Type B pancreatic cell (in vitro differentiated cells): ENCODE measurements around the gene PPM1F. TPM values are rescaled to one million over a fixed set of nuclear protein-coding genes. Genes with fewer than 3 reads are reported as not detected.

ENCODE experiments used
- DNase-seq: peaks from one replicate; pipeline ENCODE4 v3.0.0; 2021; ENCODE audit warnings: mixed read lengths; ENCODE audit not compliant: unreplicated experiment; ENCODE audit errors: extremely low spot score
- H3K27ac Mint-ChIP-seq: 2 replicates; pipeline ENCODE4 v1.8.0; 2021; ENCODE audit warnings: mild to moderate bottlenecking, mixed read lengths
- H3K27me3 Mint-ChIP-seq: 2 replicates; pipeline ENCODE4 v1.8.0; 2021; ENCODE audit warnings: mixed read lengths
- H3K36me3 Mint-ChIP-seq: 2 replicates; pipeline ENCODE4 v1.8.0; 2021; ENCODE audit warnings: mixed read lengths
- H3K4me1 Mint-ChIP-seq: one replicate; pipeline ENCODE4 v1.8.0; 2021; ENCODE audit warnings: mixed read lengths; ENCODE audit not compliant: unreplicated experiment
- H3K4me3 Mint-ChIP-seq: 2 replicates; pipeline ENCODE4 v1.8.0; 2021; ENCODE audit warnings: mild to moderate bottlenecking, mixed read lengths
- H3K9me3 Mint-ChIP-seq: 2 replicates; pipeline ENCODE4 v1.8.0; 2021; ENCODE audit warnings: mixed read lengths
- total RNA-seq: library from RNA; stranded (reverse); gene quantifications from 2 replicates; pipeline ENCODE4 v1.2.1, GENCODE V29; 2021; ENCODE audit warnings: low replicate concordance
- TF ChIP-seq, protein P1 (sequence below): fragments of 200-600 bp; sonication (generic); conservative IDR thresholded peaks from 2 replicates; pipeline ENCODE4 v1.5.0; 2021; ENCODE audit warnings: antibody characterized with exemption, mild to moderate bottlenecking

Gene PPM1F
- total RNA-seq, 1 donor from 2014 or later = 25.1 TPM

DNA sequence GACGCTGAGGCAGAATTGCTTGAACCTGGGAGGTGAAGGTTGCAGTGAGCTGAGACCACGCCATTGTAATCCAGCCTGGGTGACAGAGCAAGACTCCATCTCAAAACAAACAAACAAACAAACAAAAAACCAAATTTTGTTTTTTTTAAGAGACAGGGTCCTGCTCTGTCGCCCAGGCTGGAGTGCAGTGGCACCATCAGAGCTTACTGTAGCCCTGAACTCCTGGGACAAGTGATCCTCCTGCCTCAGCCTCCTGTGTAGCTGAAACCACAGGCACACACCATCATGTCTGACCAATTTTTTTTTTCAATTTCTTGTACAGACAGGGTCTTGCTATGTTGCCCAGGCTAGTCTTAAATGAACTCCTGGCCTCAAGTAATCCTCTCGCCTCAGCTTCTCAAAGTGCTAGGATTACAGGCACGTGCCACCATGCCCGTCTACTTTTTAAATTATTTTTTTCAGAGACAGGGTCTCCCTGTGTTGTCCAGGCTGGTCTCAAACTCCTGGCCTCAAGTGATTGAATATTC is 13.2 kb upstream of the PPM1F start:
- Mint-ChIP-seq H3K4me1 (no peaks in the 10 kb centered on the region), H3K27ac (no peak overlapping the region), H3K9me3 (no peaks in the 10 kb centered on the region), H3K36me3 (peaks cover 7% of the 10 kb centered on the region), H3K4me3 (no peak overlapping the region), H3K27me3 (no peaks in the 10 kb centered on the region)
- no peak for DNase-seq
- TF ChIP-seq, protein P1, sequence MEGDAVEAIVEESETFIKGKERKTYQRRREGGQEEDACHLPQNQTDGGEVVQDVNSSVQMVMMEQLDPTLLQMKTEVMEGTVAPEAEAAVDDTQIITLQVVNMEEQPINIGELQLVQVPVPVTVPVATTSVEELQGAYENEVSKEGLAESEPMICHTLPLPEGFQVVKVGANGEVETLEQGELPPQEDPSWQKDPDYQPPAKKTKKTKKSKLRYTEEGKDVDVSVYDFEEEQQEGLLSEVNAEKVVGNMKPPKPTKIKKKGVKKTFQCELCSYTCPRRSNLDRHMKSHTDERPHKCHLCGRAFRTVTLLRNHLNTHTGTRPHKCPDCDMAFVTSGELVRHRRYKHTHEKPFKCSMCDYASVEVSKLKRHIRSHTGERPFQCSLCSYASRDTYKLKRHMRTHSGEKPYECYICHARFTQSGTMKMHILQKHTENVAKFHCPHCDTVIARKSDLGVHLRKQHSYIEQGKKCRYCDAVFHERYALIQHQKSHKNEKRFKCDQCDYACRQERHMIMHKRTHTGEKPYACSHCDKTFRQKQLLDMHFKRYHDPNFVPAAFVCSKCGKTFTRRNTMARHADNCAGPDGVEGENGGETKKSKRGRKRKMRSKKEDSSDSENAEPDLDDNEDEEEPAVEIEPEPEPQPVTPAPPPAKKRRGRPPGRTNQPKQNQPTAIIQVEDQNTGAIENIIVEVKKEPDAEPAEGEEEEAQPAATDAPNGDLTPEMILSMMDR = no peak

DNA sequence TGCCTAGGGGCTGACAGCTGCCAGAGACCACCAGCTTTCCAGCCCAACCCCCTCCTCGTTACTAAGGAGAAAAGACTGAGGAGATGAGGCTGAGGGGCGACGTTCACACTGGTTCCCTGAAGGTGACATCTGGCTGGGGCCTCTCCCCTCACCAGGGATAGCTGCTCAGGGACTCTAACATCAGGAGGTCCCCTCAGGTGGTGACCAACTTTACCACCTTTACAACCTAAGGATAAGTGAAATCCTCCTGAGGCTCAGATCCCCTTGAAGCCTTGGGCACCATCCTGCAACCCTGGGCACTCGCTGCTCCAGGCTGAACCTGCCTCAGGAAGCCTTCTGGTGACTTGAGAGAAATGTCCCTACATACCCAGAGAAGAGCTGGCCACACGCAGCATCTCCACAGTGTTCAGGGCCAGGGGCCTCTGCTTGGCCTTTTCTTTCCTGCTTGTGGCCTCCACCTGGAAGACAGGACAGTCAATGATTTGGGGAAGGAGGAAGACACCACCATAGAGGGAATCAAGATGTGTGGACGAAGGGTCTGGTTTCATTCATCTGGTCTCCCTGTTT is 12.4 kb upstream of the PPM1F start:
- no peak for DNase-seq
- no peaks in the 10 kb centered on the region for H3K9me3 Mint-ChIP-seq
- TF ChIP-seq, protein P1 = no peak
- no peaks in the 10 kb centered on the region for H3K27me3 Mint-ChIP-seq
- no peak overlapping the region for H3K27ac Mint-ChIP-seq
- peaks cover 7% of the 10 kb centered on the region for H3K36me3 Mint-ChIP-seq
- H3K4me3 Mint-ChIP-seq = no peak overlapping the region
- no peaks in the 10 kb centered on the region for H3K4me1 Mint-ChIP-seq

DNA sequence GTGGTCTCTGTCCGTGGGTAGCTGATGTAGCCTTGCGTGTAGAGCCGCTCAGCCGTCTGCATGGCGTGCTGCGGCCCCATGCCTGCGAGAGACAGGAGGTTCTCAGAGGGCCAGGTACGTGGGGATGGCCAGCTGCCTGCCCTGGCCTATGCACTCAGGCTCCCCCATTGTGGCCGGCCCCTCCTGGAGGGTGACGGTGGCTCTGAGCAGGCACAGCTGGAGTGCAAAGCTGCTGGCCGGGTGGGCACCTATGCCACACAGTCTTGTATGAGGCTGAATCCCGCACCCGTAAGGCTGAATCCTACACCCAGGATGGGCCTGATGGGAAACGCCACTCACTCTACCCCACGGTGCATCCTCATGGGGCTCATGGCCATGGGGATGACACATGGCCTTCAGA is 11.6 kb upstream of the PPM1F start:
- TF ChIP-seq, protein P1 = no peak
- no peaks in the 10 kb centered on the region for H3K9me3 Mint-ChIP-seq
- peaks cover 7% of the 10 kb centered on the region for H3K36me3 Mint-ChIP-seq
- no peak overlapping the region for H3K4me3 Mint-ChIP-seq
- no peaks in the 10 kb centered on the region for H3K4me1 Mint-ChIP-seq
- no peak overlapping the region for H3K27ac Mint-ChIP-seq
- no peaks in the 10 kb centered on the region for H3K27me3 Mint-ChIP-seq
- DNase-seq = no peak

DNA sequence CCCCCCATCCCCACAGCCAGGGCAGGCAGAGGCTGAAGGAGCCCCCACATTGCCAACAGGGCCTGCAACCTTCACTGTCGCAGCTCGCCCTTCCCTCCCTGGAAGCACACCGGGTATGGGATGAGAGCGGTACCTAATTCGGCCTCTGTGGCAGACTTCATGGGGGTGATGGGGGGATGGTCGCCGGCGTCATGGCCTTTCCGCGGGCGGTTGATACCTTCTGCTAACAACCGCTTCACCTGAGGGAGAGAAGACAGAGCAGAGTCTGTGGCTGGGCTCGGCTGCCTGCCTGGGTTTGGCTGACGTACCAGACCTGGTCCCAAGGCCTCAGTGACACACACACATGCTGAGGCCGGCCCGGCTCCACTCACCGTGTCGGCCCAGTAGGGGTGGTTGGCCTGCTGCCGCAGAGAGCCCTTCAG is 11.2 kb upstream of the PPM1F start:
- H3K27ac Mint-ChIP-seq = no peak overlapping the region

DNA sequence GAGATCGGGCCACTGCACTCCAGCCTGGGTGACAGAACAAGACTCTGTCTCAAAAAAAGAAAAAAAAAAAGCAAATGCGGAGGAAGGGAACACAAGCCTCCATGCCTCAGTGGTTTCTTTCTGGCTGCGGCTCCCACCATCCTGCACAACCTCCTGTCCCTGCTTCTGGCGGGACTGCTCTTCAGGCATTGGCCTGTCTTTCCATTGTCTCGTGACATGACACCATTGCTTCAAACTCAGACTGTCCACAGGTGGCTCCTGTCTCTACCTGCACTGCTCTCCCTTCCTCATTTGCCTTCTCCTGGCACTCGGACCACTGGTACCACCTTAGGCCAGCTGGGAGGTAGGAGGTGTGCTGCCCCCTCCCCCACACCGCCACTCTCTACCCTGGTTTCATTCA is 10.6 kb upstream of the PPM1F start:
- no peaks in the 10 kb centered on the region for H3K9me3 Mint-ChIP-seq
- H3K27me3 Mint-ChIP-seq = no peaks in the 10 kb centered on the region
- no peak for DNase-seq
- H3K4me1 Mint-ChIP-seq = no peaks in the 10 kb centered on the region
- H3K36me3 Mint-ChIP-seq = peaks cover 7% of the 10 kb centered on the region
- H3K4me3 Mint-ChIP-seq = no peak overlapping the region
- no peak overlapping the region for H3K27ac Mint-ChIP-seq
- TF ChIP-seq, protein P1 = no peak

More for the DNA sequence above, 11.2 kb upstream of the PPM1F start:
- no peak for DNase-seq
- Mint-ChIP-seq H3K4me1 (no peaks in the 10 kb centered on the region), H3K4me3 (no peak overlapping the region), H3K27me3 (no peaks in the 10 kb centered on the region), H3K36me3 (peaks cover 7% of the 10 kb centered on the region), H3K9me3 (no peaks in the 10 kb centered on the region)
- TF ChIP-seq, protein P1 = no peak

DNA sequence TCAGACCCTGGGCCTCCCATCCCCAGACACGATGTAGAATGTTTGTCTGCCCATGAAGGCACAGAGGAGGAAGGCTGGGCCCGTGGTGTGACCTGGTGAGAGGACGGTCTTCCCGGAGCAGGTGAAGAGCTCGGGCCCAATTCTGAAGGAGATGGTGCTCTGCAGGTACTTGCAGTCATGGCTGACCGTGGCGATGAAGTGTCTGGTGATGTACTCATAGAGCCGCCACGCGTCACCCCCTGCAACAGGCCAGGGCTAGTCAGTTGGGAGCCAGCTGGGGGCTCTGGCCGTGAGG is 10.0 kb upstream of the PPM1F start:
- Mint-ChIP-seq H3K27me3 (no peaks in the 10 kb centered on the region), H3K4me1 (no peaks in the 10 kb centered on the region), H3K27ac (no peak overlapping the region), H3K4me3 (no peak overlapping the region), H3K36me3 (peaks cover 7% of the 10 kb centered on the region), H3K9me3 (no peaks in the 10 kb centered on the region)
- DNase-seq = no peak
- TF ChIP-seq, protein P1 = no peak
